ENCODE results near the gene CTBP1. TPM values are rescaled to one million over a fixed set of nuclear protein-coding genes. Genes with fewer than 3 reads are reported as not detected.

CTBP1 gene
- polyA plus RNA-seq, 1 donor = 119 TPM

DNA sequence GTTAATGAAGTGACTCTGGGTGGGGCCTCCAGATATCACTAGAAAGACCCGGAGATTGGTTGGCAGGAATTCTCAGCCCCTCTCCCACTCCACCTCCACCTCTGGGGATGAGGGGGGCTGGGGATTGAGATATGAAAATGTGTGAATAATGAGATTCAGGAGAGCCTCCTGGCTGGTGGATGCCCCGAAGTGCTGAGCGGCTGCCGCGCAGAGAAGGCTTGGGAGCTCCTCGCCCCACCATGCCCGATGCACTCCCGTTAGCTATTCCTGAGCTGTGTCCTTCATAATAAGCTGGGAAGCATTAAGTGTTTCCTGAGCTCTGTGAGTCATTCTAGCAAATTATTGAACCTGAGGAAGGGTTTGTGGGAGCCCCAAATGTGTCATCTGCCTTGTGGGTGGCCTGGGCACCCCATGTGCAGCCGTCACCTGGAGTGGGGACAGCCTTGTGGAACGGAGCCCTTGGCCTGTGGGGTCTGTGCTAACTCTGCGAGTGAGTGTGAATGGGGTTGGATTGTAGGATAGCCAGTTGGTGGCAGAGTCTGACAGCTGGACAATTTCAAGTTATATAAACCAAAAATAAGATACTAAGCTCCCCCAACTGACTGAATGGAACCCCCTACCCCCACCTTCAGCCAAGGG lies 36.3 kb upstream of the CTBP1 start:
- DNase-seq (ENCODE audit: low read depth) = no peak

DNA sequence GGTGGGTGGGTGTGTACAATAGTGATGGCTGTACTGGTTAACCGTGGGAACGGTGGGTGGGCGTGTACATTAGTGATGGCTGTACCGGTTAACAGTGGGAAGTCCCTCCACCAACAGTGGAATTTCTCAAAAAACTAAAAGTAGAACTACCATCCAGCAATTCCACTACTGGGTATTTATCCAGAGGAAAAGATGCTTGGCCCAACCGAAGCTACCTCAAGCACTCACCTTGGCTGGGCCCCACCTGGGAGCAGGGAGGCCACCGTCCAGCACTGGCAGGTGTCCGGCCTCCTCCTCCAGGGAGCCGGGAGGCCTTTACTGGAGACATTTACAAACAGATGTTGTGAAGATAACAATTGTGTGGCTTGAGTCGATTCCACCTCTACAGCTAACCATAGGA lies 34.8 kb upstream of the CTBP1 start:
- no peak for DNase-seq (ENCODE audit: low read depth)

DNA sequence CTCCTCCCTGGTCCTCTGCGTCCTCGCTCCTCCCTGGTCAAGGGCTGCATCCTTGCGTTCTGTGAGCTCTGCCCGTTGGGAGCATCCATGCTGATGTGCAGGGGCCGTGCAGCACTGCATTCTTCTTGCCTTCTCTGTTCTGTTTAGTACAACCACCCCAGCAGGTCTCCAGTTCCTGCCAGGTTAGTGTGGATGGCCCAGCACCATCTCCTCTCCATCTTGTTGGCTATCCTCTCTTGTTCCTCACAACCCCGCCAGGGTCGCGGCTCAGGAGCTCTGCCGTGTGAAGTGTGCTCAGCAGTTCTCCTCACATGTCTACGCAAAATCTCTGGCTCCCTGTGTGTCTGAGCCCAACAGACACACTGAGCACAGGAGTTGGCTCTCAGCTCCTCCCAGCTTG lies 30.3 kb upstream of the CTBP1 start:
- no peak for DNase-seq (ENCODE audit: low read depth)

DNA sequence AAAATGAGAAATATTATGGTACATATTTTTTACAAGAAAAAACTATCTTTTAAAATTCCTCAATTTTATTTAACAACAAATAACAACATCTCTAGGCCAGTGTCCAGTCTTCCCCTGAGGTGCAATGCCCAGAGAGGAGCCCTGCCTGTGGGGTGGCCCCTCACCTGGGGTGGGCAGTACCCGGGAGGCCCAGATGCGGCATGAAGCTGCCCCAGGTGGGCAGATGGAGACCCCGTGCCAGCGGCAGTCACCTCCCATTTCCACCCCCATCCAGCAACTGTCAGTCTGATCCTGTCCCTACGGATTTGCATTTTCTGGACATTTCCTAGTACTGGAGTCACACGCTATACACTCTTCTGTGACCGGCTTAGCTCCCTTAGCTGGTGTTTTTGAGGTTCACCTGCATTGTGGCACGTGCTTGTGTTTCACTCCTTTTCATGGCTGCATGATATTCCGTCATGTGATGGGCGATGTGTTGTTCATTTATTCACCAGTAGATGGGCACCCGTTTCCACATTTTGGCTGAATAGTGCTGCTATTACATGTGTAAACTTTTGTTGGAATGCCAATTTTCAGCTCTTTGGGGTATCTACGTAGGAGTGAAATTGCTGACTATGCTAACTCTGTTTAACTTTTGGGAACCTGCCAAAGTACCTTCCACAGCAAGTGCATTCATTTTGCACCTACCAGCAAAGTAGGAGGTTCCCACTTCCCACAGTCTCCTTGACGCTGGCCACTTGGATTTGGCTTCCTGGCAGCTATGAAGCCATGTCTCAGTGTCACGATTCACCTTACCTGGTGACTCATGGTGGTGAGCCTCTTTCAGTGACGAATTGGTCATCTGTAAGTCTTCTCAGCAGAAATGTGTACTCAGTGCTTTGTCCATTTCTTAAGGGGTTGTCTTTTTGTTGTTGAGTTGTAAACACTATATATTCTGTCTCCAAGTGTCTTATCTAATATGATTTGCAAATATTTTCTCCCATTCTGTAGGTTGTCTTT lies 29.0 kb upstream of the CTBP1 start:
- no peak for DNase-seq (ENCODE audit: low read depth)

DNA sequence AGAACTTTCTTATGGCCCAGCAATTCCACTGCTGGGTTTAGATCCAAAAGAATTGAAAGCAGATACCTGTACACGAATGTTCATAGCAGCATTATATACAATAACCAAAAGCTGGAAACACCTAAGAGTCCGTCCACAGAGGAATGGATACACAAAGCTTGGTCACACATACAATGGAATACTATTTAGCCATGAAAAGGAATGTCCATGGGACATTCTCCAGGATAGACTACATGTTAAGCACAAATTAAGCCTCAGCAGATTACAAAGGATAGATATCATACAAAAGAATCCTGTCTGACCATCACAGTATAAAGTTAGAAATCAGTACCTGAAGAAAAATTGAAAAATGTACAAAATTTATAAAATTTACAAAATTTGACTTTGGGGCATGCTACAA lies 28.1 kb upstream of the CTBP1 start:
- DNase-seq (ENCODE audit: low read depth) = no peak

DNA sequence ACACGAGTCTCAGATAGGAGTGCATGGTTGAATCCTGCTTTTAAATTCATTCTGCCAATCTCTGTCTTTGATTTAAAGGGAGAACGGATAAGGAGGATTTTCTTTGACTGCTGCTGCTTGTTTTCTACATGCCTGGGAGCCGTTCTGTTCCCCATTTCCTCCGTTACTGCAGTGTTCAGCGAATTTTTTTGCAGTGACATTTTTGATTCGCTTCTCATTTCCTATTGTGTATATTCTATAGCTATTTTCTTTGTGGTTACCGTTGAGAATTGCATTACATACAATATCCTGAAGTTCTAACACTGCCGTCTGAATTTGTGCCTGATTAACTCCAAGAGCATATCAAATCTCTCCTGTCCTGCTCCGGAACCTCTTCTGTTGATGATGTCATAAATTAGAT lies 25.9 kb upstream of the CTBP1 start:
- no peak for DNase-seq (ENCODE audit: low read depth)

DNA sequence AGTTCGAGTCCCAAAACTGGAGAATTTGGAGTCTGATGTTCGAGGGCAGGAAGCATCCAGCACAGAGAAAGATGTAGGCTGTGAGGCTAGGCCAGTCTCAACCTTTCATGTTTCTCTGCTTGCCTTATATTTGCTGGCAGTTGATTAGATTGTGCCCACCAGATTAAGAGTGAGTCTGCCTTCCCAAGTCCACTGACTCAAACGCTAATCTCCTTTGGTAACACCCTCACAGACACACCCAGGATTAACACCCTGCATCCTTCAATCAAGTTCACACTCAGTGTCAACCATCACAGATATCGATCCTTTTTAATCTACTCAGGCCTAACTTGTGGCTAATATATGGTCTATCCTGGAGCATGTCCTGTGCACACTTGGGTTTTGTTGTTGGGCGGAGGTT lies 22.8 kb upstream of the CTBP1 start:
- DNase-seq (ENCODE audit: low read depth) = no peak

DNA sequence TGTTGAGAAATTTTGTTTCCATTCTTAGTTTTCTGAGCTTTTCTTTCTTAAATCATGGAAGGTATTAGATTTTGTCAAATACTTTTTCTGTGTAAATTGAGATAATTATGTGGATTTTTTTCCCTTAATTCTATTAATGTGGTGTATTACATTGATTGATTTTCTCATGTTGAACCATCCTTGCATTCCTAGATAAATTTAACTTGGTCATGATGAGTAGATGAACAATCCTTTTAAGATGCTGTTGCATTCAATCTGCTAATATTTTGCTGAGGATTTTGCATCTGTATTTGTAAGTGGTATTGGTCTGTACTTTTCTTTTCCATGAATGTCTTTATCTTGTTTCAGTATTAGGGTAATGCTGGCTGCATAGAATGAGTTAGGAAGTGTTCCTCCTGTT lies 20.3 kb upstream of the CTBP1 start:
- no peak for DNase-seq (ENCODE audit: low read depth)

DNA sequence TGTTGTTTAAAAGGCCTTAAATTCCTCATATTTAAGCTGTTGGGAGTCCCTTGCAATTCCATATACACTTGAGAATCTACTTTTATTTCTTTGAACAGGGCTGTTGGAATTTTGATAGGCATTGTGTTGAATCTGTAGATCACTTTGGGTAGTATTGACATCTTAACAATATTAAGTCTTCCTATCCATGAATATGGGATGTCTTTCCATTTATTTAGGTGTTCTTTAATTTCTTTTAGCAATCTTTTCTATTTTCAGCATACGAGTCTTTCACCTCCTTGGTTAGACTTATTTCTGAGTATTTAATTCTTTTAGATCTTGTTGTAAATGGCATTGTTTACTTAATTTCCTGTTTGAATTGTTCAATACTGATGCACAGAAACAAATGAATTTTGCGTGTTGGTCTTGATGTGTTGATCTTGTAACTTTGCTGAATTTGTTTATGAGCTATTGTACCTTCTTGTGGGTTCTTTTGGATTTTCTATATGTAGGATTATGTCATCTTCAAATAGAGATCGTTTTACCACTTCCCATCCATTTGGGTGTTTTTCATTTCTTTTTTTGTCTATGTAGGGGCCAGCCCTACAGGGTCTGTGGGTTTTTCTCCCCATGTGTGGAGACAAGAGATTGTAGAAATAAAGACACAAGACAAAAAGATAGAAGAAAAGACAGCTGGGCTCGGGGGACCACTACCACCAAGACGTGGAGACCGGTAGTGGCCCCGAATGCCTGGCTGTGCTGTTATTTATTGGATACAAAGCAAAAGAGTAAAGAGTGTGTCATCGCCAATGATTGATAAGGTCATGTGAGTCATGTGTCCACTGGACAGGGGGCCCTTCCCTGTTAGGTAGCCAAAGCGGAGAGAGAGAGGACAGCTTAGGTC lies 18.2 kb upstream of the CTBP1 start:
- no peak for DNase-seq (ENCODE audit: low read depth)

DNA sequence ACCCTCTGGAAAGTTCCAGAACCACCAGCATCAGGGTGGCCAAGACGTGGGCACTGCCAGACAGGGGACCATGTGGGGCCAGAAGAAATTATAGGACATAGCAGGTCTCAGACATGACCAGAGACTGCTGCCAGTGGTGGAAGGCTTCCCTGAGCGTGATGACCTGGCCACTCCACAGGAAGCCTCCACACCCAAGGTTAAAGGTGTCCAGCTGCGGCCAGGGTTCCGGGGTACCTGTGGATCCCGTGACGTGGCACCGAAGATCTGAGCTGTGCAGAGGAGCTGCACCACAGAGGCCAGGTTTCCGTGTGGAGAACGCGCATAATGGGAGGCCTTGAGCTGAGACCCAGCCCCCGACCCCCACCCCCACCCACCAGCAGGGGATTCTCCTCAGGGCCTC lies 16.4 kb upstream of the CTBP1 start:
- DNase-seq (ENCODE audit: low read depth) = no peak

DNA sequence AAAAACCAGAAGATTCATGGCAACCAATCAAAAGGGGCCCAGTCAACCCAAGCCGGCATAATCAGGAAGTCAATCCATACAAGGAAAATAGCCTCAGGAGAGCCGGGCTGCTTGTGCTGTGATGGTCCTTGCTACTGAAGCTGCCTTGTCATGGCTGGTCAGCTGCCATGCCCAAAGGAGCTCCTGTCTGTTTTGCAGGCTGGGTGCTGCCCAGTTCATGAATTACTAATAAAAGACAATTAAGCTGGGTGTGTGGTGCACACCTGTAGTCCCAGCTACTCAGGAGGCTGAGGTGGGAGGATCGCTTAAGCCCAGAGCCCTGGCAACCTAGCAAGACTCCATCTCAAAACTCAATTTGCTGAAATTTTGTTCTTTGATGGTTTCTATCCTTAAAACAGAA lies 16.0 kb upstream of the CTBP1 start:
- DNase-seq (ENCODE audit: low read depth) = no peak

DNA sequence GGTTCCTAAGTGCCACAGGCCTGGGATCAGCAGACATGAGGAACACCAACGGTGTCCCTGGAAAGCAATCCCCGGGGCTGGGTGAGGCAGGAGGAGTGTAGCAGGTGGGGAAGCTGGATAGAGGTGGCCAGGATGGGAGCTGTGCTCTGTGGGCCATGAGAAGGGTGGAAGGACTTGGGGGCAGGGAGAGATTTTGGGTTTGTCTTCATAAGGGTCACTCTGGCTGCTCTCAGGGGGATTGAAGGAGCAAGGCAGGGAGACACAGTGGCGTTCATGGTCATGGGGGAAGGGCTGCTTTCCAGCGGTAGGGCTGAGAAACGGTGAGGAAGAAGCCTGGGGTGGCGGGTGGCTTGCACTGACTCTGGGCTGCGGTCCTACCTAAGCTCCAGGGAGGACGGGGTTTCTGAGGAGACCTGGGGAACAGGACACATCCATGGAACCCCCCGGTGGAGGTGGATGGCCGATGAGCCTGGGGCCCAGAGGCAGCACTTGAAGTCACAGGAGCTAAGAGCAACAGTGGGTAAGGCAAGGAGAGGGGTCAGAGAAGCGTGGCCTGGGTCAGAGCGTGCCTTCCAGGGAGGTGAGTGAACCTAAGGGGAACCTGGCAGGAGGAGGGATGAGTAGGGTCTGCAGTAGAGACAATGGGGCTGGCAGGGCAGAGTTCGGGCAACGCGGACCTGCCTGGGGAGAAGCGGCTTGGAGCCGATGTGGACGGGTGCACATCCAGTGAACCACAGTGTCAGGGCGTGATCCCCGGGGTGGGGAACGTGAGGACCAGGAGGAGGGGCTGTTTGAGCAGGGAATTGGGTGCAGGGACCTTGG lies 12.4 kb upstream of the CTBP1 start:
- no peak for DNase-seq (ENCODE audit: low read depth)

DNA sequence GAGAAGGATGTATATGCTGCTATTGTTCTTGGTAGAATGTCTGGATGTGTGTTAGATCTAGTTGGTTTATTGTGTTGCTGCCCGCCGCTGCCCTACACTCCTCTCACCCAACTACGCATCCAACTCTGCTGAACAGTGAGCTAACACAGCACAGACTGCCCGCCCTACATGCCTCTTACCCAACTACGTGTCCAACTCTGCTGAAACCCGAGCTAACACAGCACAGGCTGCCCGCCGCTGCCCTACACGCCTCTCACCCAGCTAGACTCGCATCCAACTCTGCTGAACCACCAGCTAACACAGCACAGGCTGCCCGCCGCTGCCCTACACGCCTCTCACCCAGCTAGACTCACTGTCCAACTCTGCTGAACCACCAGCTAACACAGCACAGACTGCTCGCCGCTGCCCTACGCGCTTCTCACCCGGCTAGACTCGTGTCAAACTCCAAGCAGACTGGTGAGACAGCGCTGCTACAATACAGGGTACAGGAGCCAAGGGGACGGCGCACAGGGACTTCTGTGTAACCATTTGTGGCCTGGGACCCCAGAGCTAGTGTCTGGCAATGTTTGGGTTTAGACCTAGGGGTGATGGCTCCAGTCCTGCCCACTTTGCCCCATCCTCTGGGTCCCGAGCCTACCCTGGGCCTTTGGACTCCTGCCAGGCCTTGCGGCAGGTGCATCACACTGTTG lies 11.6 kb upstream of the CTBP1 start:
- DNase-seq (ENCODE audit: low read depth) = no peak

DNA sequence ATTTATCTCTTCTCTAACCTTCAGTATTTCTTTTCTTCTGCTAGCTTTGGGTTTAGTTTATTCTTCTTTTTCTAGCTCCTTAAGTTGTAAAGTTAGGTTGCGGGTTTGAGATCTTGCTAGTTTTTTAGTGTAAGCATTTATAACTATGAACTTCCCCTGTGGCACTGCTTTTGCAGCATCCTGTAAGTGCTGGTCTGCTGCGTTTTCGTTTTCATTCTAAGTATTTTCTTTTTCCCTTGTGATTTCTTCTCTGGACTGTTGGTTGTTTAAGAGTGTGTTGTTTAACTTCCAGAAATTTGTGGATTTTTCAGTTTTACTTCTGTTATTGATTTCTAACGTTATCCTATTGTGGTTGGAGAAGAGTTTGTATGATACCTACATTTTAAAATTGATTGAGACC lies 11.0 kb upstream of the CTBP1 start:
- DNase-seq (ENCODE audit: low read depth) = no peak

DNA sequence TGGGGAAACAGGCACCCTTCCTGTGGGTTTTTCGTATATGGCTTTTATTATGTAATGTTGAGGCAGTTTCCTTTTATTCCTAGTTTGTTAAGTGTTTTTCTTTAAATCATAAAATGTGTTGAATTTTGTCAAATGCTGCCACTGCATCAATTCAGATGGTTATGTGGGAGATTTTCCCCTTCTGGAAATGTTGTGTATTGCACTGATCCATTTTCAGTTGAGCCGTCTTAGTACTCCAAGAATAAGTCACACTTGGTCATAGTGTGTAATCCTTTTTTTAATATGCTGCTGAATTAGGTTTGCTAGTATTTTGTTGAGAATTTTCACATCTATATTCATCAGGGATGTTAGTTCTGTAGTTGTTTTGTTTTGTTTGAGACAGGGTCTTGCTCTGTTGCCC lies 9.5 kb upstream of the CTBP1 start:
- DNase-seq (ENCODE audit: low read depth) = no peak

DNA sequence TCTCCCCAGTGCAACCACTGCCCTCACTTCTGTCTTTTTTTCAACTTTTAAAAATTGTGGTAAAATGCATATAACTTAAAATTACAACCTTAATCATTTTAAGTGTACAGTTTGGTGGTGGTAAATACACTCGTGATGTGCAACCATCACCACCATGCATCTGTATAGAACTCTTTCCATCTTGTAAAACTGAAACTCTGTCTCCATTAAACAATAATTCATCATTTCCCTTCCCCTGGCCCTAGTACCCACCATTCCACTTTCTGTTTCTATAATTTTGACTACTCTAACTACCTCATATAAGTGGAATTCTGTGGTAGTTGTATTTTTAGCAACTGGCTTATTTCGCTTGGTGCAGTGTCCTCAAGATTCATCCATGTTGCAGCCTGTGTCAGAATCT lies 6.8 kb upstream of the CTBP1 start:
- DNase-seq (ENCODE audit: low read depth) = no peak

DNA sequence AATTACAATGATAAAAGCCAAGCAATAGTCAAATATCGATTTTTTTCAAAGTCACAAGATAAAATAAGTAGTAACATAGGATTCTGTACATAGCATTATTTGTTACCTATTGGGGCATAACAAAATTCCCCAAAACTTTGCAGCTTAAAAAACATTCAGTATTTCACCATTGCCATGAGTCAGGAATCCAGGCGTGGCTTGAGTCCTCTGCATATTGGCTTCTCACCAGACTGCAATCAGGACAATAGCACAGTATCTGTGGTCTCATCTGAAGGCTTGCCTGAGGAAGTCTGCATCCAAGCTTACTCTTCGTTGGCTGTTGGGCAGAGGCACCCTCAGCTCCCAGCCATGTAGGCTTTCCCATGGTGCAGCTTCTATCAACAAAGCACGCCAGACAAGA lies 6.2 kb upstream of the CTBP1 start:
- DNase-seq (ENCODE audit: low read depth) = no peak

DNA sequence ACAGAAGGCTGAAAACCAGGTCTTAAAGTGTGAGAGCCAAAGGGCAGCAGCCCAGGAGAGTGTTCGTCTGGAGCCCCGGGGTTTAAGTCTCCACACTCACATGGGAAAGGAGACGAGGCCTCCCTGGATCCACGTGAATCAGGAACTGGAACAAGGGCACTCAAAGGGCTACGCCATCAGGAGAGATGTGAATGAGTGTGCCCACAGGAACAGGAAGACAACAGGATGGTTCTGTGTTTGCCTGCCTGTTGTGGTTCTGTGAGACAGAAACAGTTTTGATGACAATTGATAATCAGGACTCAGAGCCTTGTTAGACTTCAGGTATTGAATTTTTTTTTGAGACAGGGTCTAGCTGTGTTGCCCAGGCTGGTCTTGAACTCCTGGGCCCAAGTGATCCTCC lies 4.9 kb upstream of the CTBP1 start:
- no peak for DNase-seq (ENCODE audit: low read depth)

DNA sequence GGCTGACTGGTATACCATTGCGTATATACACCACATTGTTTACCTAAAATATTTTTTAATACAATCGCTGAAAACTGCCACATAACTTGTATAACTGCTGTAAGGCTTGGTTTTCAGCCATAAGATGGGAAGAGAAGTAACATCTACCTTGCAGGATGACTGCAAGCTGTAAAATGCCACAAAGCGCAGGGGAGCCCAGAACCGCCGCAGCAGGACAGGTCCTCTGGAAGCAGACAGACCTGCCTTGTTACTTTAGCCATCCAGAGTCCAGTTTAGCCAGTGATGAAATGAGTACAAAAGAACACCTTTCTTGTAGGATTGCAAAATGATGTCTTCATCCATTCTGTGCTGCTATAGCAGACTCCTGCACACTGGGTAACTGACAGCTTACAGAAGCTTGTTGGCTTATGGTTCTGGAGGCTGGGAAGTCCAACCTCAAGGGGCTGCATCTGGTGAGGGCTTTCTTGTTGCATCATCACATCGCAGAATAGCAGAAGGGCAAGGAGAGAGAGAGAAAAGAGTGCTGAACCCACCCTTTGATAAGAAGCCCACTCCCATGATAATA lies 4.1 kb upstream of the CTBP1 start:
- DNase-seq (ENCODE audit: low read depth) = no peak

DNA sequence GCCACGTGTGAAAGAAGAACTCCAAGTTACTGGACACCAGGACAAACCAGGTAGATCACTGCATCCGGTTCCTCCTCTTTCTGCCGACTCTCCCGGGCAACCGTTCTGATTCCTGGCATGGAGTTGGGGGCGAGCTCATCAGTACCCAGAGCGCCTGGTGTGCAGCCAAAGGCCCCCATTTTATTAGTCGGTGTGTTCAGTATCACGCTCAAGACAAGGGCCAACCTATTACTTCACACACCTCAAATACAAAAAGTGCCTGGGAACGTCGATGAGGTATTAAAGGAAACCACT lies 2.8 kb upstream of the CTBP1 start:
- no peak for DNase-seq (ENCODE audit: low read depth)
